ENCODE results near the gene HSD17B7. TPM values are rescaled to one million over a fixed set of nuclear protein-coding genes. Genes with fewer than 3 reads are reported as not detected.
A peak's percentile ranks its signal among the peaks of the same experiment; 100 is the strongest.
"Not testable (repeated sequence)": the region's sequence is repeated elsewhere in the genome, so short reads cannot be mapped to it uniquely, and the experiment has no call there.

HSD17B7 gene
- total RNA-seq, 1 donor from 2014 or later: 10.9 TPM

GRCh38 chr1:162818666-162819065 is 28.2 kb downstream of the HSD17B7 start:
- not testable (repeated sequence) for H3K27ac ChIP-seq (ENCODE audit: low read depth, low read length); H3K9me3 Mint-ChIP-seq (ENCODE audit: unreplicated experiment); H3K4me1 Mint-ChIP-seq (ENCODE audit: low read depth, unreplicated experiment); H3K4me3 Mint-ChIP-seq (ENCODE audit: unreplicated experiment); FAIRE-seq; H3K79me2 ChIP-seq (ENCODE audit: insufficient read depth, low read length); H3K27me3 ChIP-seq (ENCODE audit: insufficient read depth, low read length); H4K20me1 ChIP-seq (ENCODE audit: insufficient read depth, low read length); H3K9ac ChIP-seq (ENCODE audit: low read length); H3K4me2 ChIP-seq (ENCODE audit: low read length); H3K27ac Mint-ChIP-seq (ENCODE audit: unreplicated experiment); H3K36me3 Mint-ChIP-seq (ENCODE audit: low read depth, unreplicated experiment); H3K27me3 Mint-ChIP-seq (ENCODE audit: low read depth, unreplicated experiment); H3K4me3 ChIP-seq (ENCODE audit: insufficient read depth, low read depth, low read length); DNase-seq (ENCODE audit: low read depth); H3K9me3 ChIP-seq (ENCODE audit: insufficient read depth, low read depth, low read length); H2AFZ ChIP-seq (ENCODE audit: low read depth, low read length); H3K36me3 ChIP-seq (ENCODE audit: insufficient read depth, low read length)
- peaks cover 12% of the 10 kb centered on the region for H3K4me1 ChIP-seq (ENCODE audit: insufficient read depth, low read length)

GRCh38 chr1:162822391-162823200 is 32.1 kb downstream of the HSD17B7 start:
- H3K4me2 ChIP-seq (ENCODE audit: low read length): peak overlapping the region; percentile 92
- no peak overlapping the region for H3K27ac ChIP-seq (ENCODE audit: low read depth, low read length)
- no peaks in the 10 kb centered on the region for H3K36me3 ChIP-seq (ENCODE audit: insufficient read depth, low read length)
- H3K27me3 Mint-ChIP-seq (ENCODE audit: low read depth, unreplicated experiment): peaks cover 2% of the 10 kb centered on the region
- H3K27ac Mint-ChIP-seq (ENCODE audit: unreplicated experiment): no peak overlapping the region
- H3K36me3 Mint-ChIP-seq (ENCODE audit: low read depth, unreplicated experiment): no peaks in the 10 kb centered on the region
- no peaks in the 10 kb centered on the region for H3K9me3 ChIP-seq (ENCODE audit: insufficient read depth, low read depth, low read length)
- no peak for DNase-seq (ENCODE audit: low read depth)
- H3K4me1 ChIP-seq (ENCODE audit: insufficient read depth, low read length): peaks cover 14% of the 10 kb centered on the region
- peak overlapping the region; percentile 76 for H2AFZ ChIP-seq (ENCODE audit: low read depth, low read length)
- H4K20me1 ChIP-seq (ENCODE audit: insufficient read depth, low read length): no peaks in the 10 kb centered on the region
- no peaks in the 10 kb centered on the region for H3K27me3 ChIP-seq (ENCODE audit: insufficient read depth, low read length)
- no peak for TF ChIP-seq CTCF (IDR thresholded peaks at IDR 0.05; ENCODE audit: insufficient read depth, low read depth, low read length)
- no peak for TF ChIP-seq EZH2 (IDR thresholded peaks at IDR 0.05; ENCODE audit: insufficient read depth, low read length)
- peaks cover 8% of the 10 kb centered on the region for H3K4me1 Mint-ChIP-seq (ENCODE audit: low read depth, unreplicated experiment)
- H3K9me3 Mint-ChIP-seq (ENCODE audit: unreplicated experiment): no peaks in the 10 kb centered on the region
- no peaks in the 10 kb centered on the region for H3K79me2 ChIP-seq (ENCODE audit: insufficient read depth, low read length)
- FAIRE-seq: no peak
- peak overlapping the region; percentile 47 for H3K9ac ChIP-seq (ENCODE audit: low read length)
- peak overlapping the region; percentile 69 for H3K4me3 ChIP-seq (ENCODE audit: insufficient read depth, low read depth, low read length)
- H3K4me3 Mint-ChIP-seq (ENCODE audit: unreplicated experiment): peak overlapping the region; percentile 83

- H3K79me2 ChIP-seq (ENCODE audit: insufficient read depth, low read length): no peaks in the 10 kb centered on the region
- H3K4me3 ChIP-seq (ENCODE audit: insufficient read depth, low read depth, low read length): no peak overlapping the region
- Mint-ChIP-seq H3K9me3 (ENCODE audit: unreplicated experiment) (no peaks in the 10 kb centered on the region), H3K27ac (ENCODE audit: unreplicated experiment) (no peak overlapping the region), H3K4me3 (ENCODE audit: unreplicated experiment) (no peak overlapping the region), H3K36me3 (ENCODE audit: low read depth, unreplicated experiment) (no peaks in the 10 kb centered on the region), H3K27me3 (ENCODE audit: low read depth, unreplicated experiment) (peaks cover 2% of the 10 kb centered on the region), H3K4me1 (ENCODE audit: low read depth, unreplicated experiment) (peaks cover 6% of the 10 kb centered on the region)
- H3K27me3 ChIP-seq (ENCODE audit: insufficient read depth, low read length): no peaks in the 10 kb centered on the region
- H4K20me1 ChIP-seq (ENCODE audit: insufficient read depth, low read length): no peaks in the 10 kb centered on the region
- H3K27ac ChIP-seq (ENCODE audit: low read depth, low read length): no peak overlapping the region
- peak overlapping the region; percentile 92 for H3K4me2 ChIP-seq (ENCODE audit: low read length)
- no peak for TF ChIP-seq CTCF (IDR thresholded peaks at IDR 0.05; ENCODE audit: insufficient read depth, low read depth, low read length)
- no peak for TF ChIP-seq EZH2 (IDR thresholded peaks at IDR 0.05; ENCODE audit: insufficient read depth, low read length)
- no peaks in the 10 kb centered on the region for H3K9me3 ChIP-seq (ENCODE audit: insufficient read depth, low read depth, low read length)
- H2AFZ ChIP-seq (ENCODE audit: low read depth, low read length): no peak overlapping the region
- DNase-seq (ENCODE audit: low read depth): no peak
- no peaks in the 10 kb centered on the region for H3K36me3 ChIP-seq (ENCODE audit: insufficient read depth, low read length)
- H3K4me1 ChIP-seq (ENCODE audit: insufficient read depth, low read length): peaks cover 14% of the 10 kb centered on the region
- FAIRE-seq: no peak
- H3K9ac ChIP-seq (ENCODE audit: low read length): no peak overlapping the region
Observed at GRCh38 chr1:162823231-162823630, 32.7 kb downstream of the HSD17B7 start.

Data from astrocyte (in vitro differentiated cells and primary cell).